ENCODE results near the gene PSMD3. TPM values are rescaled to one million over a fixed set of nuclear protein-coding genes. Genes with fewer than 3 reads are reported as not detected.
A peak's percentile ranks its signal among the peaks of the same experiment; 100 is the strongest.

Gene PSMD3
- total RNA-seq, 4 donors from 2014 or later = 64.7 to 109 (median 72.1) TPM

- no peak for DNase-seq (ENCODE audit: low spot score in 2 of 2)
- 67 to 70% methylated on average over 26 of the region's 26 CpGs for WGBS, 2 donors
- H3K4me3 ChIP-seq = no peak overlapping the region
- peak overlapping the region in 2 of 4 donors; percentile 17 to 67 for H3K27ac ChIP-seq
- no peaks in the 10 kb centered on the region for H3K27me3 ChIP-seq
- H3K9me3 ChIP-seq = no peaks in the 10 kb centered on the region
- peaks cover 0 to 61% (median 10%) of the 10 kb centered on the region in 4 donors for H3K4me1 ChIP-seq
- TF ChIP-seq, protein P1, sequence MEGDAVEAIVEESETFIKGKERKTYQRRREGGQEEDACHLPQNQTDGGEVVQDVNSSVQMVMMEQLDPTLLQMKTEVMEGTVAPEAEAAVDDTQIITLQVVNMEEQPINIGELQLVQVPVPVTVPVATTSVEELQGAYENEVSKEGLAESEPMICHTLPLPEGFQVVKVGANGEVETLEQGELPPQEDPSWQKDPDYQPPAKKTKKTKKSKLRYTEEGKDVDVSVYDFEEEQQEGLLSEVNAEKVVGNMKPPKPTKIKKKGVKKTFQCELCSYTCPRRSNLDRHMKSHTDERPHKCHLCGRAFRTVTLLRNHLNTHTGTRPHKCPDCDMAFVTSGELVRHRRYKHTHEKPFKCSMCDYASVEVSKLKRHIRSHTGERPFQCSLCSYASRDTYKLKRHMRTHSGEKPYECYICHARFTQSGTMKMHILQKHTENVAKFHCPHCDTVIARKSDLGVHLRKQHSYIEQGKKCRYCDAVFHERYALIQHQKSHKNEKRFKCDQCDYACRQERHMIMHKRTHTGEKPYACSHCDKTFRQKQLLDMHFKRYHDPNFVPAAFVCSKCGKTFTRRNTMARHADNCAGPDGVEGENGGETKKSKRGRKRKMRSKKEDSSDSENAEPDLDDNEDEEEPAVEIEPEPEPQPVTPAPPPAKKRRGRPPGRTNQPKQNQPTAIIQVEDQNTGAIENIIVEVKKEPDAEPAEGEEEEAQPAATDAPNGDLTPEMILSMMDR (IDR thresholded peaks at IDR 0.05) = no peak
- TF ChIP-seq EP300 (IDR thresholded peaks at IDR 0.05) = no peak
- TF ChIP-seq POLR2A (IDR thresholded peaks at IDR 0.05) = no peak
- peaks cover 0 to 28% (median 0%) of the 10 kb centered on the region in 3 donors for H3K36me3 ChIP-seq
Observed at GRCh38 chr17:40015998-40016985, 35.7 kb downstream of the PSMD3 start.

- peaks cover 0 to 40% (median 0%) of the 10 kb centered on the region in 3 donors for H3K36me3 ChIP-seq
- DNase-seq (ENCODE audit: low spot score in 2 of 2) = no peak
- no peaks in the 10 kb centered on the region for H3K27me3 ChIP-seq
- WGBS, 2 donors = 37 to 43% methylated on average over 15 of the region's 15 CpGs
- H3K4me1 ChIP-seq = peaks cover 0 to 73% (median 10%) of the 10 kb centered on the region in 4 donors
- no peak overlapping the region for H3K4me3 ChIP-seq
- no peaks in the 10 kb centered on the region for H3K9me3 ChIP-seq
- H3K27ac ChIP-seq = peak overlapping the region in 2 of 4 donors; percentile 59 to 78
- TF ChIP-seq, protein P1 (IDR thresholded peaks at IDR 0.05) = no peak
- TF ChIP-seq EP300 (IDR thresholded peaks at IDR 0.05) = no peak
- no peak for TF ChIP-seq POLR2A (IDR thresholded peaks at IDR 0.05)
Observed at GRCh38 chr17:40017422-40018080, 36.9 kb downstream of the PSMD3 start.

DNA sequence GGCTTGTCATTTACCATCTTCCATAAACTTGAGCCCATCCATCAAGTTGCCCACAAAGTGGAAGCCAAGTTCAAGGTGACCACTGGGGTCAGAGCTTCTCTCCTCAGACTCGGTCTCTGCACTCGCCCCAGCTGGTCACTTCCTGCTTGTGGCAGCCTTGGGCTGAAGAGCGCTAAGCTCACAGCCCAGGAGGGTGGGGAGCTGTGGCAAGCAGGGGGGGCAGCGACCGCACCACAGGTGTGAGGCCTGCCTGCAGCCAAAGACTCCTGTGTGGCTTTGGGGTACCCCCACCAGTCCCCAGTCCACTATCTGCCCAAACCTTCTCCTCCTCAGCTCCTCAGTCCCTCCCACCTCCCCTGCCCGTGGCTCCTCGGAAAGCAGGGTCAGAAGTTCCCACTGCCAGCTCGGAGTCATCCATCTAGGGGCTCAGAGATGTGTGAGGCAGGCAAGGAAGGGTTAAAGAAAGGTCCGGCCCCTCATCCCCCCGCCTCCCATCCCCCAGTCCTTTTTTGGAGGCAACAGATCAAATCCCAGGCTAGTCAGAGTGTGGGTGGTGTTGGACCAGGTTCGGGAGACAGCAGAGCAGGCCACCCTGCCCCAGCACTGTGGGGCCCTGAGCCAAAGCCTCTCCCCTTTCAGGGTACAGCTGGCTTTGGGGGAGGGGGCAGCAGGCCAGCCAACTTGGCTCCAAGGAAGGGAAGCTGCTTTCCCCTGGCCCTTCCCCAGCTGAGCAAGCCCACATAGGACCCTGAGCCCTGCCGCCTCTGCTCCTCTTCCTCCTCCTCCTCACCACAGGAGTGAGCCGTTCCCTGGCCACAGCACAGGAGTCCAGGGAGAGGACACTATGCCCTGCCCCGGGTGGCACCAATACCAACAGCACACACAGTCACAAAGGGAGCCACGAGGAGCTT lies 37.9 kb downstream of the PSMD3 start:
- H3K27ac ChIP-seq = peak overlapping the region in 3 of 4 donors; percentile 34 to 78 (median 59)

GRCh38 chr17:40019140-40019991 lies 38.8 kb downstream of the PSMD3 start:
- 67 to 77% methylated on average over 17 to 22 of the region's 24 CpGs for WGBS, 2 donors
- H3K36me3 ChIP-seq = peaks cover 0 to 58% (median 0%) of the 10 kb centered on the region in 3 donors

More for the DNA sequence above, 37.9 kb downstream of the PSMD3 start:
- TF ChIP-seq POLR2A (IDR thresholded peaks at IDR 0.05) (no peak), EP300 (IDR thresholded peaks at IDR 0.05) (no peak)
- TF ChIP-seq, protein P1 (IDR thresholded peaks at IDR 0.05) = no peak
- H3K36me3 ChIP-seq = peaks cover 0 to 49% (median 0%) of the 10 kb centered on the region in 3 donors
- H3K27me3 ChIP-seq = no peaks in the 10 kb centered on the region
- H3K4me3 ChIP-seq = no peak overlapping the region
- 20 to 30% methylated on average over 14 to 15 of the region's 15 CpGs for WGBS, 2 donors
- H3K9me3 ChIP-seq = no peaks in the 10 kb centered on the region
- DNase-seq (ENCODE audit: low spot score in 2 of 2) = no peak
- peaks cover 0 to 72% (median 10%) of the 10 kb centered on the region in 4 donors for H3K4me1 ChIP-seq

More at GRCh38 chr17:40019140-40019991, 38.8 kb downstream of the PSMD3 start:
- no peaks in the 10 kb centered on the region for H3K9me3 ChIP-seq
- H3K27ac ChIP-seq = peak overlapping the region in 2 of 4 donors; percentile 59 to 78
- H3K27me3 ChIP-seq = no peaks in the 10 kb centered on the region
- TF ChIP-seq, protein P1 (IDR thresholded peaks at IDR 0.05) = no peak
- TF ChIP-seq EP300 (IDR thresholded peaks at IDR 0.05) = no peak
- no peak for TF ChIP-seq POLR2A (IDR thresholded peaks at IDR 0.05)
- no peak overlapping the region for H3K4me3 ChIP-seq
- H3K4me1 ChIP-seq = peaks cover 0 to 63% (median 9%) of the 10 kb centered on the region in 4 donors
- DNase-seq (ENCODE audit: low spot score in 2 of 2) = no peak
